ENCODE results near the gene VASN.

The VASN gene

GRCh38 chr16:4365615-4366014, 6.0 kb upstream of the VASN start:
- DNase-seq, result no peak
- no peak overlapping the region for H3K4me3 ChIP-seq (ENCODE audit: low read depth in 1 of 2, low read length in 2 of 2)

DNA sequence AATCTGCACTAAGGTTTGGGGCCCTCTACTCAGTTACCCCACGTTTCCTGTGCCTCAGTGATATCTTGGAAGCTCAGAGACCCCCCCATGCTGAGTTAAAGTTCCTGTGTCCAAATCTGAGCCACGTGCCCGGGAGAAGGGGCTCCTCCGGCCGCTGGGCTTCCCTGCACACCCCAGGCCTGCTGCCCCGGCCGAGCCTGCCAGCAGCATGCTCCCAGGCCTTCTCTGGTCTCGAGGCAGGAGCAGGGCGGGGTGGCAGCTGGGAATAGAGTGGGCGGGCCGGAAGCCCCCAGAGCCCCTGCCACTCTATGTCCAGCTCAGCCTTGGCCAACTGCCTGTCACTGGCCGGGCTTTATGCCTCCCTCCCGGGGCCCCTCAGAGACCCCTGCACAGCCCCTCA, 5.6 kb upstream of the VASN start:
- ATAC-seq (ENCODE audit: insufficient read depth, low read depth) (no peak), DNase-seq (no peak)
- H3K4me2 ChIP-seq (ENCODE audit: insufficient read depth, low read length), result no peak overlapping the region
- no peak overlapping the region for H3K27ac ChIP-seq (ENCODE audit: low read length)
- peaks cover 28% of the 10 kb centered on the region for H4K20me1 ChIP-seq (ENCODE audit: insufficient read depth, low read length)
- H3K79me2 ChIP-seq (ENCODE audit: insufficient read depth, low read length), result no peaks in the 10 kb centered on the region
- no peaks in the 10 kb centered on the region for H3K9me3 ChIP-seq (ENCODE audit: insufficient read depth, low read length, severe bottlenecking)
- H3K4me3 ChIP-seq (ENCODE audit: low read depth in 1 of 2, low read length in 2 of 2), result no peak overlapping the region
- no peaks in the 10 kb centered on the region for H3K4me1 ChIP-seq (ENCODE audit: insufficient read depth, low read length)
- no peak for TF ChIP-seq EZH2 (IDR thresholded peaks at IDR 0.05; ENCODE audit: borderline replicate concordance, low read depth, low read length, severe bottlenecking)
- TF ChIP-seq, protein P1, sequence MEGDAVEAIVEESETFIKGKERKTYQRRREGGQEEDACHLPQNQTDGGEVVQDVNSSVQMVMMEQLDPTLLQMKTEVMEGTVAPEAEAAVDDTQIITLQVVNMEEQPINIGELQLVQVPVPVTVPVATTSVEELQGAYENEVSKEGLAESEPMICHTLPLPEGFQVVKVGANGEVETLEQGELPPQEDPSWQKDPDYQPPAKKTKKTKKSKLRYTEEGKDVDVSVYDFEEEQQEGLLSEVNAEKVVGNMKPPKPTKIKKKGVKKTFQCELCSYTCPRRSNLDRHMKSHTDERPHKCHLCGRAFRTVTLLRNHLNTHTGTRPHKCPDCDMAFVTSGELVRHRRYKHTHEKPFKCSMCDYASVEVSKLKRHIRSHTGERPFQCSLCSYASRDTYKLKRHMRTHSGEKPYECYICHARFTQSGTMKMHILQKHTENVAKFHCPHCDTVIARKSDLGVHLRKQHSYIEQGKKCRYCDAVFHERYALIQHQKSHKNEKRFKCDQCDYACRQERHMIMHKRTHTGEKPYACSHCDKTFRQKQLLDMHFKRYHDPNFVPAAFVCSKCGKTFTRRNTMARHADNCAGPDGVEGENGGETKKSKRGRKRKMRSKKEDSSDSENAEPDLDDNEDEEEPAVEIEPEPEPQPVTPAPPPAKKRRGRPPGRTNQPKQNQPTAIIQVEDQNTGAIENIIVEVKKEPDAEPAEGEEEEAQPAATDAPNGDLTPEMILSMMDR (IDR thresholded peaks at IDR 0.05; ENCODE audit: borderline replicate concordance, extremely low read depth, low read length, poor library complexity, severe bottlenecking), result no peak
- no peak overlapping the region for H2AFZ ChIP-seq (ENCODE audit: low read depth, low read length)
- no peak overlapping the region for H3K9ac ChIP-seq (ENCODE audit: low read depth, low read length)
- H3K27me3 ChIP-seq (ENCODE audit: insufficient read depth, low read length, poor library complexity), result no peaks in the 10 kb centered on the region
- peaks cover 55% of the 10 kb centered on the region for H3K36me3 ChIP-seq (ENCODE audit: insufficient read depth, low read length)

More at GRCh38 chr16:4365615-4366014, 6.0 kb upstream of the VASN start:
- Histone ChIP-seq H3K9me3 (ENCODE audit: insufficient read depth, low read length, severe bottlenecking) (no peaks in the 10 kb centered on the region), H3K4me1 (ENCODE audit: insufficient read depth, low read length) (no peaks in the 10 kb centered on the region), H4K20me1 (ENCODE audit: insufficient read depth, low read length) (peaks cover 24% of the 10 kb centered on the region), H3K36me3 (ENCODE audit: insufficient read depth, low read length) (peaks cover 59% of the 10 kb centered on the region), H3K4me2 (ENCODE audit: insufficient read depth, low read length) (no peak overlapping the region), H3K27ac (ENCODE audit: low read length) (no peak overlapping the region), H3K79me2 (ENCODE audit: insufficient read depth, low read length) (no peaks in the 10 kb centered on the region), H2AFZ (ENCODE audit: low read depth, low read length) (no peak overlapping the region), H3K9ac (ENCODE audit: low read depth, low read length) (no peak overlapping the region), H3K27me3 (ENCODE audit: insufficient read depth, low read length, poor library complexity) (no peaks in the 10 kb centered on the region)
- no peak for ATAC-seq (ENCODE audit: insufficient read depth, low read depth)
- no peak for TF ChIP-seq EZH2 (IDR thresholded peaks at IDR 0.05; ENCODE audit: borderline replicate concordance, low read depth, low read length, severe bottlenecking)
- TF ChIP-seq, protein P1 (IDR thresholded peaks at IDR 0.05; ENCODE audit: borderline replicate concordance, extremely low read depth, low read length, poor library complexity, severe bottlenecking), result no peak

GRCh38 chr16:4367393-4367856, 4.2 kb upstream of the VASN start:
- no peak for TF ChIP-seq EZH2 (IDR thresholded peaks at IDR 0.05; ENCODE audit: borderline replicate concordance, low read depth, low read length, severe bottlenecking)
- H3K4me3 ChIP-seq (ENCODE audit: low read depth in 1 of 2, low read length in 2 of 2), result no peak overlapping the region
- no peak overlapping the region for H3K4me2 ChIP-seq (ENCODE audit: insufficient read depth, low read length)
- no peaks in the 10 kb centered on the region for H3K79me2 ChIP-seq (ENCODE audit: insufficient read depth, low read length)
- ATAC-seq (ENCODE audit: insufficient read depth, low read depth), result no peak
- H2AFZ ChIP-seq (ENCODE audit: low read depth, low read length), result no peak overlapping the region
- no peak for DNase-seq
- H4K20me1 ChIP-seq (ENCODE audit: insufficient read depth, low read length), result peaks cover 28% of the 10 kb centered on the region
- H3K27me3 ChIP-seq (ENCODE audit: insufficient read depth, low read length, poor library complexity), result no peaks in the 10 kb centered on the region
- H3K27ac ChIP-seq (ENCODE audit: low read length), result no peak overlapping the region
- H3K36me3 ChIP-seq (ENCODE audit: insufficient read depth, low read length), result peaks cover 41% of the 10 kb centered on the region
- no peaks in the 10 kb centered on the region for H3K4me1 ChIP-seq (ENCODE audit: insufficient read depth, low read length)
- no peaks in the 10 kb centered on the region for H3K9me3 ChIP-seq (ENCODE audit: insufficient read depth, low read length, severe bottlenecking)
- no peak overlapping the region for H3K9ac ChIP-seq (ENCODE audit: low read depth, low read length)

GRCh38 chr16:4369007-4369733, 2.5 kb upstream of the VASN start:
- no peak overlapping the region for H3K27ac ChIP-seq (ENCODE audit: low read length)
- no peak overlapping the region for H3K4me2 ChIP-seq (ENCODE audit: insufficient read depth, low read length)
- no peak overlapping the region for H3K4me3 ChIP-seq (ENCODE audit: low read depth in 1 of 2, low read length in 2 of 2)
- no peak overlapping the region for H3K9ac ChIP-seq (ENCODE audit: low read depth, low read length)
- no peaks in the 10 kb centered on the region for H3K79me2 ChIP-seq (ENCODE audit: insufficient read depth, low read length)
- H2AFZ ChIP-seq (ENCODE audit: low read depth, low read length), result no peak overlapping the region
- TF ChIP-seq, protein P1 (IDR thresholded peaks at IDR 0.05; ENCODE audit: borderline replicate concordance, extremely low read depth, low read length, poor library complexity, severe bottlenecking), result no peak
- no peak for TF ChIP-seq EZH2 (IDR thresholded peaks at IDR 0.05; ENCODE audit: borderline replicate concordance, low read depth, low read length, severe bottlenecking)
- ATAC-seq (ENCODE audit: insufficient read depth, low read depth), result no peak
- H3K36me3 ChIP-seq (ENCODE audit: insufficient read depth, low read length), result peaks cover 32% of the 10 kb centered on the region
- no peak for DNase-seq
- no peaks in the 10 kb centered on the region for H3K9me3 ChIP-seq (ENCODE audit: insufficient read depth, low read length, severe bottlenecking)
- H4K20me1 ChIP-seq (ENCODE audit: insufficient read depth, low read length), result peaks cover 38% of the 10 kb centered on the region
- no peaks in the 10 kb centered on the region for H3K27me3 ChIP-seq (ENCODE audit: insufficient read depth, low read length, poor library complexity)
- H3K4me1 ChIP-seq (ENCODE audit: insufficient read depth, low read length), result no peaks in the 10 kb centered on the region

All from DND-41 (cell line).